ENCODE data around the gene PTPRR.

PTPRR gene

DNA sequence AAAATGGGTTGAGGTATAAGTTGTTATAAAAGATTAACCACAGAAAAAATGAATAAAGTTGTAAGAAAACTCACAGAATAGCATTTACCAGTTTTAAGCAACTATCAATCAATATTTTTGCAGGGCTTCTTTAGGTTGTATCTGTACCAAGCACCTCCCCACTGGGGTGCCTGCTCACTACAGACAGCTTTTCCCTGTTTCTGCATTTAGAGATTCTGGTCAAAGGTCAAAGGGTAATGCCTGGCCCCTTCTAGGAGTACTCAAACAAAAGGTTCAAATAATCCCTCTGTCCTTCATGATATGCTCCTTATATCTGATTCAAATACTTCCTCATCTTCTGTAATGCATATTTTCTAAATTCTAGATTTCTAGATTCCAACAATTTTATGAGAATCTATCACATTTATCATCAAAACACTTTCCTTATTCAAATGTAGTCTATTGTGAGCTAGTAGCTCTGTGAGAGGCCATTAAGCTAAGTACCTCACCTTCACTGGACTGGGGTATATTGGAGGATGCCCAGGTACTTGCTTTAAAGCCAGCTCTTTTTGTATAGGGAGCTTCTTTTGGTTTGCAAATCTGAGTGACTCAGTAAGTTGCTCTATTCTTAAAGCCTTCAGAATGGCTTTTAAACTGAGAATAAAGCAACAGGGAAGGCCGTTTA lies 162.6 kb downstream of the PTPRR start:
- Histone ChIP-seq H3K36me3 (ENCODE audit: insufficient read depth, low read length) (no peaks in the 10 kb centered on the region), H3K9ac (ENCODE audit: low read depth, low read length, poor library complexity, severe bottlenecking) (no peak overlapping the region), H3K4me3 (ENCODE audit: low read length, poor library complexity, severe bottlenecking) (no peak overlapping the region), H3K4me1 (ENCODE audit: insufficient read depth, low read length, poor library complexity, severe bottlenecking) (no peaks in the 10 kb centered on the region), H3K9me2 (replicated peaks; ENCODE audit: low read depth, low read length) (no peaks in the 10 kb centered on the region), H2AFZ (ENCODE audit: low read length) (no peak overlapping the region), H4K20me1 (ENCODE audit: insufficient read depth, low read length, poor library complexity, severe bottlenecking) (no peaks in the 10 kb centered on the region), H3K9me3 (ENCODE audit: insufficient read depth, low read depth, low read length) (no peaks in the 10 kb centered on the region), H3K4me2 (ENCODE audit: low read depth, low read length, poor library complexity, severe bottlenecking) (no peak overlapping the region), H3K79me2 (ENCODE audit: insufficient read depth, low read length) (no peaks in the 10 kb centered on the region), H3K27me3 (ENCODE audit: insufficient read depth, low read length, poor library complexity, severe bottlenecking) (no peaks in the 10 kb centered on the region), H3F3A (ENCODE audit: low read depth) (no peaks in the 10 kb centered on the region)
- TF ChIP-seq EZH2phosphoT487 (IDR thresholded peaks at IDR 0.05; ENCODE audit: borderline replicate concordance), result no peak
- TF ChIP-seq, protein P1, sequence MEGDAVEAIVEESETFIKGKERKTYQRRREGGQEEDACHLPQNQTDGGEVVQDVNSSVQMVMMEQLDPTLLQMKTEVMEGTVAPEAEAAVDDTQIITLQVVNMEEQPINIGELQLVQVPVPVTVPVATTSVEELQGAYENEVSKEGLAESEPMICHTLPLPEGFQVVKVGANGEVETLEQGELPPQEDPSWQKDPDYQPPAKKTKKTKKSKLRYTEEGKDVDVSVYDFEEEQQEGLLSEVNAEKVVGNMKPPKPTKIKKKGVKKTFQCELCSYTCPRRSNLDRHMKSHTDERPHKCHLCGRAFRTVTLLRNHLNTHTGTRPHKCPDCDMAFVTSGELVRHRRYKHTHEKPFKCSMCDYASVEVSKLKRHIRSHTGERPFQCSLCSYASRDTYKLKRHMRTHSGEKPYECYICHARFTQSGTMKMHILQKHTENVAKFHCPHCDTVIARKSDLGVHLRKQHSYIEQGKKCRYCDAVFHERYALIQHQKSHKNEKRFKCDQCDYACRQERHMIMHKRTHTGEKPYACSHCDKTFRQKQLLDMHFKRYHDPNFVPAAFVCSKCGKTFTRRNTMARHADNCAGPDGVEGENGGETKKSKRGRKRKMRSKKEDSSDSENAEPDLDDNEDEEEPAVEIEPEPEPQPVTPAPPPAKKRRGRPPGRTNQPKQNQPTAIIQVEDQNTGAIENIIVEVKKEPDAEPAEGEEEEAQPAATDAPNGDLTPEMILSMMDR (conservative IDR thresholded peaks at IDR 0.05; ENCODE audit: low read length), result no peak

DNA sequence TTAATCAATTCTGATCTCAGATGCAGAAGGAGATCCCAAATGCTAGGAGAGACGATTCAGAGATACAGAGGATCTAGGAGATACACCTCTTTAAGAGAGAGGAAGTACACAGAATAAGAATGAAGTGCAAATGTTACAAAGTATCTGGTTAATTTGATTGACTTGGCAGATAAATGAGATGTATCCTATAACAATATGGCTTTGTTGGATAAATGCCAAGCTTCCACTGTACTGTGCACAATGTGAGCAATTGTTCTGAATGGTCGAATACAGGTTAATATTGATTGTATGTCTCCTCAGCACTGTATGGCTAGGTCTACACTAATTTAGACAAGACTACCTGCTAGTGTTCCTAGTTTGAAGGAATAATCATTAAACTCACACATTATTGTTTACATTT lies 163.7 kb downstream of the PTPRR start:
- Histone ChIP-seq H3K4me3 (ENCODE audit: low read length, poor library complexity, severe bottlenecking) (no peak overlapping the region), H3K36me3 (ENCODE audit: insufficient read depth, low read length) (no peaks in the 10 kb centered on the region)

DNA sequence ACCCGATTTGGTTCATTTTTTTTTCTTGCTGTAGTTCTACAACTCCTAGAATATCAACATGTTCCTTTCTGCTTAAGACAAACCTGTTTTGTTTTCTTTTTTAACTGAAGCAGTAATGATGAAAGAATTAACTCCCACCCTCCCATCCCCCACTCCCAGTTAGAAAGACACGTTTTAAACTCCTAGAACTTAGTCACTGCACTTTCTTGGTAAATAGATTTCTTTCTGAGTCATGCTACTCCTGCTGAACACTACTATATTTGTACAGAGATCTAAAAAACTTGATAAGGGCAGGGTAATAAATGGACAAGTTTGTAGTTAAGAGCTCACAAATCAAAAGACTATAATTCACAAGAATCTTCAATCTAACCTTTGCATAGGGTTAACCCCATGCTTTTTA lies 164.4 kb downstream of the PTPRR start:
- Histone ChIP-seq H3K9me3 (ENCODE audit: insufficient read depth, low read depth, low read length) (no peaks in the 10 kb centered on the region), H3F3A (ENCODE audit: low read depth) (no peaks in the 10 kb centered on the region), H3K4me3 (ENCODE audit: low read length, poor library complexity, severe bottlenecking) (no peak overlapping the region), H3K79me2 (ENCODE audit: insufficient read depth, low read length) (no peaks in the 10 kb centered on the region), H3K4me2 (ENCODE audit: low read depth, low read length, poor library complexity, severe bottlenecking) (no peak overlapping the region), H3K36me3 (ENCODE audit: insufficient read depth, low read length) (no peaks in the 10 kb centered on the region), H2AFZ (ENCODE audit: low read length) (no peak overlapping the region), H3K9ac (ENCODE audit: low read depth, low read length, poor library complexity, severe bottlenecking) (no peak overlapping the region), H3K27me3 (ENCODE audit: insufficient read depth, low read length, poor library complexity, severe bottlenecking) (no peaks in the 10 kb centered on the region), H3K4me1 (ENCODE audit: insufficient read depth, low read length, poor library complexity, severe bottlenecking) (no peaks in the 10 kb centered on the region), H3K9me2 (replicated peaks; ENCODE audit: low read depth, low read length) (no peaks in the 10 kb centered on the region), H4K20me1 (ENCODE audit: insufficient read depth, low read length, poor library complexity, severe bottlenecking) (no peaks in the 10 kb centered on the region)
- no peak for TF ChIP-seq EZH2phosphoT487 (IDR thresholded peaks at IDR 0.05; ENCODE audit: borderline replicate concordance)
- TF ChIP-seq, protein P1 (conservative IDR thresholded peaks at IDR 0.05; ENCODE audit: low read length), result no peak

More for the DNA sequence above, 163.7 kb downstream of the PTPRR start:
- Histone ChIP-seq H3K4me2 (ENCODE audit: low read depth, low read length, poor library complexity, severe bottlenecking) (no peak overlapping the region), H3K9me3 (ENCODE audit: insufficient read depth, low read depth, low read length) (no peaks in the 10 kb centered on the region), H2AFZ (ENCODE audit: low read length) (no peak overlapping the region), H3K9me2 (replicated peaks; ENCODE audit: low read depth, low read length) (no peaks in the 10 kb centered on the region), H3K4me1 (ENCODE audit: insufficient read depth, low read length, poor library complexity, severe bottlenecking) (no peaks in the 10 kb centered on the region), H4K20me1 (ENCODE audit: insufficient read depth, low read length, poor library complexity, severe bottlenecking) (no peaks in the 10 kb centered on the region), H3F3A (ENCODE audit: low read depth) (no peaks in the 10 kb centered on the region), H3K79me2 (ENCODE audit: insufficient read depth, low read length) (no peaks in the 10 kb centered on the region), H3K27me3 (ENCODE audit: insufficient read depth, low read length, poor library complexity, severe bottlenecking) (no peaks in the 10 kb centered on the region), H3K9ac (ENCODE audit: low read depth, low read length, poor library complexity, severe bottlenecking) (no peak overlapping the region)
- no peak for TF ChIP-seq EZH2phosphoT487 (IDR thresholded peaks at IDR 0.05; ENCODE audit: borderline replicate concordance)
- TF ChIP-seq, protein P1 (conservative IDR thresholded peaks at IDR 0.05; ENCODE audit: low read length), result no peak

Data from Loucy (cell line).